ENCODE measurements around the gene TMEM87B.
"Not testable (repeated sequence)": the region's sequence is repeated elsewhere in the genome, so short reads cannot be mapped to it uniquely, and the experiment has no call there.

TMEM87B gene

DNA sequence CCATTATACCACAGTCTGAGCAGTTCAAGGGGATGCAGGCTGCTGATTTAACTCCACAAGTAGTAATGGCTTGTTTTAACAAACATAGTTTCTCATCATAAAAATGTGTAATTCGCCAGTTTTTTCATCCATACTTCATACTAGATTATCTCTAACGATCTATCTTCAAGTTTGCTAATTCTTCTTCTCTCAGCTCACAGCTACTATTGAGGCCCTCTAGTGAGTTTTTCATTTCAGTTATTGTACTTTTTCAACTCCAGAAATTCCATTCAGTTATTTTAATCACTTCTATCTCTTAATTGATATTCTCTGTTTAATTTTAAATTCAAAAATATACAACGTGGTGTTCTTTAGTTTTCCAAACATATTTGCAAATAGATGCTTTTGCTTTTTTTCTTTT, 20.1 kb upstream of the TMEM87B start:
- no peak for DNase-seq

DNA sequence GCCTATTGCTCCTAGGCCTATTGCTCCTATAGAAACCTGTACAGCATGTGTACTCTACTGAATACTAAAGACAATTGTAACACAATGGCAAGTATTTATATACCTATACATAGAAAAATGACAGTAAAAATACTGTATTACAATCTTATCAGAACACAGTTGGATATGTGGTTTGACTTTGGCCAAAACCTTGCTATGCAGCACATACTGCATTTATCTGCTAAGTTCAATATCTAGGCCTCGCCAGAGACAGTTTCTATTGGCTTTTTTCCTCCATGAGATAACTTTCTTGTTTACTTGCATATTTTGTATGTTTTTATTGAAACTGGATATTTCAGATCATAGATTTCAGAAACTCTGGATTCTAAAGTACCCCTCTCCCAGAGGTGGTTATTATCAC, 19.3 kb upstream of the TMEM87B start:
- no peak for DNase-seq

DNA sequence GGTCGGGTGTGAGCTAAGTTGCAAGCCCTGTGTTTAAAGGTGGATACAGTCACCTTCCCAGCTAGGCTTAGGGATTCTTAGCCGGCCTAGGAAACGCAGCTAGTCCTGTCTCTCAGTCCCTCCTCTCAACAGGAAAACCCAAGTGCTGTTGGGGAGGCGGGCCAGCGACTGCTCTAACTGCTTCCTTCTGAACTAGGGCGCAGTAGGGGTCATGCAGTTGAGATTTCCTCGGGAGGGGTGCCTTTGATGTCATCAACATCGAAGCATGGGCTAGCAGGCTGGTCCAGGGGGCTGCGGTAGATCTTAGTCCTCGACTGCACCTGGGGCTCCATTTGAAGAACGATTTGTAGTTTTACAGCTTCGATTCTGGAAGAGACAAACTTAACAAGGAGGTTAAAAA, 15.5 kb upstream of the TMEM87B start:
- not testable (repeated sequence) for DNase-seq

DNA sequence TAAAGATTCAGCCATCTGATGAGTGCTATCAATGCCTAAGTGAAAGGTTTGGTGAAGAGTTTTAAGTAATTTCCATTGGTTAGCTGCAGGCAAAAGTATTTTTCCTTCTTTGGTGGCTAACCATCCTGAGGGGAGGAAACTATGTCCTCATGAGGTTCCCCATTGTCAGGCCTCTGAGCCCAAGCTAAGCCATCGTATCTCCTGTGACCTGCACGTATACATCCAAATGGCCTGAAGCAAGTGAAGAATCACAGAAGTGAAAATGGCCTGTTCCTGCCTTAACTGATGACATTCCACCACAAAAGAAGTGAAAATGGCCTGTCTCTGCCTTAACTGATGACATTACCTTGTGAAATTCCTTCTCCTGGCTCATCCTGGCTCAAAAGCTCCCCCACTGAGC, 15.0 kb upstream of the TMEM87B start:
- DNase-seq: not testable (repeated sequence)

DNA sequence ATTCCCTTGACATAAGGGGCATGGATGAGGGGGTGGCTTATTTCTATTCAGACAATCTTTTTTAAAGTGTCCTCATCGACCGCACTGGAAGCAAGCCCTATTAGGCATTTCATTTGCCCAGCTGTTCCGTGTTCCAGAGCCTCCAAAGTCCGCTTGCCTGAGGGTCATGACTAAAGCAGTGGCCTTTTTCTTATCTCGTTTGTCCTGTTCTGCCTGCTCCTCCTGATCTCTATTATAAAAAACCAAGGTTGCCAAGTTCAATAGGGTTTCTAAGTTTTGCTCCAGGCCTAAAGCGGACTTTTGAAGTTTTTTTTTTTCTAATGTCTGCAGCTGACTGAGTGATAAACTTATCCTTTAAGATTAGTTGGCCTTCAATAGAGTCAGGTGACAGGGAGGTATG, 13.6 kb upstream of the TMEM87B start:
- not testable (repeated sequence) for DNase-seq

DNA sequence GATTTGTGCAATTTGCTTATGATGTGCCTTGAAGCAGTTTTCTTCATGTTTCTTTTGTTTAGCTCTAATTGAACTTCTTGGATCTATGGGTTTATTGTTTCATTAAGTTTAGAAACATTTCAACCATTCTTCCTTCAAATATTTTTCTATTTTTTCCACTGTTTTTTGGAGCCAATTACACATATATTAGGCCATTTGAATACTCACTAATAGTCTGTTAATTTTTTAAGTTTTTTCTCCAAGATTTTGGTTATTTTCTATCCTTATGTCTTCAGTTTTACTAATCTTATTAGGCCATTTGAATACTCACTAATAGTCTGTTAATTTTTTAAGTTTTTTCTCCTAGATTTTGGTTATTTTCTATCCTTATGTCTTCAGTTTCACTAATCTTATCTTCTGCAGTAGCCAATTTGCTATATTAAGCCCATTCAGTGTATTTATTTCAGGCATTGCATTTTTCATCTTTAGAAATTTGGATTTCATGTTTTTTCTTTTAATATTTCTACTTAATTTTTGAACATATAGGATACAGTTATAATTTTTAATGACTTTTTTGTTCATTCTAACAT, 9.5 kb upstream of the TMEM87B start:
- no peak for DNase-seq

DNA sequence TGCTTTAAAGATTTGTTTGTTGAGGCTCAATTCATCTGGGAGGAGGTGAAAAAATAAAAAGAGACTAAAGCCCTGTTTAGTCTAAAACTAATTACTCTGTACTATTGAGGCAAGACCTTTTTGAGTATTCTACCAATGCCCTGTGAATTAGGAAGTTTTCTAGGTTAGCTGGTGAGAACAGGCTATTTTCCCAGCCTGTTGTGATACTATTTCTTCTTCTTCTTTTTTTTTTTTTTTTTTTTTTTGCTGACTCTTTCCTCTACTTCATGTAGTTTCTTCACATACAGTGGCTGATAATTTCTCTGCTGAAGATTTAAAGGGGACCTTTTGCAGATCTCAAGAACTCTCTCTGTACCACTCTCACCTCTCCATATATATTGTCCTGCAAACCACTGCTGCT, 8.8 kb upstream of the TMEM87B start:
- no peak for DNase-seq

DNA sequence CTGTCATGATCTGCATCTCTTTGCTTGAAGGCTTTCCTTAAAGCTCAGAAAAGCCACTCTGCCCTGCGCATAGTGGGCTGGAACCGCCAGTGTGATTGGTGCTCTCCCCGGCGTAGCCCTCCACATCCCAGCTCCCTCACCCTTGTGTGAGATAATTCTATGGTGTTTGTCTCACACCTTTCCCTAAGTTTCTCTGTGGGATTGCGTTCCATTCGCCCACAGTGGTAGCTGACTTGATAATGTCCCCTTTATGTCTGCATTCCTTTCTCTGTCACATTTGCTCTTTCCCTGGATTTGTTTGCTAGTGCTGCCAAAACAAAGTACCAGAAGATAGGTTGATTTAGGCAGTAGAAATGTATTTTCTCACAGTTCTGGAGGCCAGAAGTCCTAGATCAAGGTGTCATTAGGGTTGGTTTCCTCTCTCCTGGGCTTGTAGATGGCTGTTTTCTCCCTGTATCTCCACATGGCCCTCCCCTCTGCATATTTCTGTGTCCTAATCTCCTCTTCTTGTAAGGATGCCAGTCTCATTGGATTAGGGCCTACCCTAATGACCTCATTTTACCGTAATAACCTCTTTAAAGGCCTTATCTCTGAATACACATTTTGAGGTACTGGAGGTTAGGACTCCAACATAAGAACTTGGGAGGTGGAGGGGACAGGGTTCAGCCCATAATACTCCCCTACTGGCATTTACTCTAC, 7.4 kb upstream of the TMEM87B start:
- DNase-seq: no peak

DNA sequence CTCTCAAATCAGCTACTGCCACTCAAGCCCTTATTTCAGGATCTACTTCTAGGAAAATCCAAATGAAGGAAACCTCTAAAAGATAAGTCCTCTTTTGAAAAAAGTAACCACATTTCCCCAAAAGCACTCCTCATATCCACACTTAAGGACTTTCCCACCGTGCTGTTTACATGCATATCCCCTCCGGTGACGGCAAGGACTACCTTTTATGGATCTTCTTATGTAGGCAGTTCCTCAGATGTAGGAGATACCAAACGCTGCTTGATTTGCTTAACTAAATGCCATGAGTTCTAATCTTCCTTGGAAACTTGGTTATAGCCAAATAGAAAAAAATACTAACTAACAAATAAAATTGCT, 6.9 kb upstream of the TMEM87B start:
- DNase-seq: no peak

DNA sequence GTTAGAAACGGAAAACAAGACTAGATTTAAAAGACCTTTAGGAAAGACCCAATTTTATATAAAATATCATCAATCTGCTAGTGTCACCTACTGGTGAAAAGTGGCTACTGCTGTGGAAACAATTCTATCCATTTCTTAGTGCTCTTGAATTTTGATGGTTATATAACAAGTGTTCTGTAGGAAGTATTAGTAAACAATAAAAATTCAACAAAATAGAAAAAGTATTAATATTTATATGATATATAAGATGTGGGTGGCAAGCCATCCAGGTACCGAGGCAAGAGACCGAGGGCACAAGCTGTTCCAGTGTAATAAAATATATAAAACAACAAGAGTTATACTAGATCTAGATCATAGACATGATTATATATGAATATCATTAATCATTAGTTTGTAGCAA, 6.2 kb upstream of the TMEM87B start:
- peak; percentile 22 for DNase-seq

DNA sequence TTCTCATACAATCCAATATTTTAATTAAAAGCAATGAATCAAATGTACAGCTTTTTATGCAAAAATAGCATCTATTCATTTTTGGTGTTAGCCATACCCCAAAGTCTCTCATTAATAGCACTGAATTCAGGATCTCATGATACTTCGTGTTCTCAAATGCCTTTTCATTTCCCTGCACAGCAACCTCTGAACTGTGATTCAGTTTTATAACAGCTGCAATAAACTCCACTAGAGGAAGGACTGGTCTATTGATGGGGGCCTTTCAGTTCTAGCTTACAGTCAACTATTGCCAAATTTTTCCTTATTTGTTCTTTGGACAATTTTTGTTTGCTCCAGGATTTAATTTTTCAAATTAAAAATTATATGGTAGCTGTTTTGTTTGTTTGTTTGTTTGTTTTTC, 4.8 kb upstream of the TMEM87B start:
- no peak for DNase-seq

DNA sequence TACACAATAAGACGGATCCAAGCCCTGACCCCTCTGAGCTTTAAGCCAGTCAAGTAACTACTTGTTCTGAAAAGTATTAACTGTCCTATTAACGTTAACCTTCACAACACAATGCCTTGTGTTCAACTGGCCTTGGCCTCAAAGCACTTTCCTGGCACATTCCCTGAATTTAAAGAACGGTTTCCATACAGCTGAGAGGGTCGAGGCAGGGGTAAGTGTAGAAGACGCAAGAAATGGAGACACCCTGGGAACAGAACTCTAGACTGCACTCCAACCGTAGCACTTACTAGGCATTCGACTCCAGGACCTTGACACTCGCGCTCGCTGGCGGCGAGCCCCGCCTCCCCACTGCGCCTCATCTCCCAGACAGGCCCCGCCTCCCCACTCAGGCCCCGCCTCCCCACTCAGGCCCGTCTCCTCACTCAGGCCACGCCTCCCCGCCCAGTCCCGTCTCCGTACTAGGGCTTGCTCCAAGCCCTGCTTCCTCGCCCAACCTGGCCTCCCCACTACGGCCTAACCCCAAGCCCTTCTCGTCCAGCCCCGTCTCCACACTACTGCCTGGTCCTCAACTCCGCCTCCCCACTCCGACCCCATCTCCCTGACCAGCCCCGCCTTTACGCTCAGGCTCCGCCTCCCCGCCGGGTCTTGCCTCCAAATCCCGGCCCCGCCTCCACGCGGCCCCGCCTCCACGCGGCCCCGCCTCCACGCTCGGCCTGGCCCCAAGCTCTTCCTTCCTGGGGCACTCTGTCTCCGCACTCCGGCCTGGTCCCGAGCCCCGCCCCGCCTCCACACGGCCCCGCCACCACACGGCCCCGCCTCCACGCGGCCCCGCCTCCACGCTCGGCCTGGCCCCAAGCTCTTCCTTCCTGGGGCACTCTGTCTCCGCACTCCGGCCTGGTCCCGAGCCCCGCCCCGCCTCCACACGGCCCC, 887 bp upstream of the TMEM87B start:
- peak; percentile 98 for DNase-seq

DNA sequence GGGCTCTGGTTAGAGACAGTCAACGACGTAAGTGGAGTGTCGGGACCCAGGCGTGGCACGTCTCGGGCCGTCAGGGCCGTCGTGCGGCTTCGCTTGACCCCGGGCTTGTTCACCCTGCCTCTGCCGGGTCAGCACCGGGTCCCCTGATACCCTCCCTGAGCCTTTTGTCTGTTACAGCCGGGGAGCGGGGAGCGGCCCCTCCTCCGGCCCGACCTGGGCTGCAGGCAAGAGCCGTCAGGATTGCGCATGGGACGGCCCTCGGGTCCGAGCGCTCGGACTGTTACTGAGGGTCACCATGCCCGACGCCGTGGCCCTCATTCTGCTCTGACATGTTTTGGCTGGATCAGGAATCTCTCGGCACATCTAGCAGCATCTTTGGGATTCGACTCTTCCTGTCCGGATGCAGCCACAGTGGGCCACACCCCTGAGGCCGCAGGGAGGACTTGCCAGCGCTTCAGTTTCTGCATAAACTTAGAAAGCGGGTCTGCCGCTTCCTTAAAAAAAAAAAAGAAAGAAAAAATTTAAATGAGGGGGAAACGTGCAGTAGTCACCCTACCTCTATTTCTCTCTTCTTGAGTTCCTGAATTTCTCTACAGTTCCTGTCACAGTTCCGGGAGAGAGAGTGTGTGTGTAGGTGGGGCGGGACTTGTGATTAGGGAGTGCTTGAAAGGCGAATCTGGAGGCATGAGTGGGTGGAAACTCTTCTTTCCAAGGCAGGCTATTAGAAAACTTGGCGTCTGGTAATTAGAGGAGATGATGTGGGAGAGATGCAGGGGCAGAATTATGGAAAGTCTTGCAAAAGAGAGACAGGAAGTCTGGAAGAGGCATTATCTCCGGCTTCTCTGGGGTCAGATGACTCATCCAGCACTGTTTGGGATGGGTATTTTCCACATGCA, 909 bp downstream of the TMEM87B start:
- DNase-seq: peak; percentile 53

DNA sequence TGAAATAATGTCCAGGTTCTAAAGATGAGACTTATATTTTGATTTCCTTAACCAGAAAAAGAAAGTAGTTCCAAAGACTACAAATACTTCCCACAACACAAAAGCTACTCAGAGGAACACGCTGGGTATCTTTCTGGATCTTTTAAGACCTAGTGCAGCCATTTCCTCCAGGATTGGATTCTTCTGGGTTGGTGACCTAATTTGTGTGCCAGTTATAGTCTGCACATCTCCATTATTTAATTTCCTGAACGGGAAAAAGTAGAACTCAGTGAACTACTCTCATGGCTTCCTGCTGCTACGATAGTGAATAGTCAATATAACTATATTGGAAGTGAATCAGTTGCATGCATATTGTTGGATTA, 1.5 kb downstream of the TMEM87B start:
- no peak for DNase-seq

DNA sequence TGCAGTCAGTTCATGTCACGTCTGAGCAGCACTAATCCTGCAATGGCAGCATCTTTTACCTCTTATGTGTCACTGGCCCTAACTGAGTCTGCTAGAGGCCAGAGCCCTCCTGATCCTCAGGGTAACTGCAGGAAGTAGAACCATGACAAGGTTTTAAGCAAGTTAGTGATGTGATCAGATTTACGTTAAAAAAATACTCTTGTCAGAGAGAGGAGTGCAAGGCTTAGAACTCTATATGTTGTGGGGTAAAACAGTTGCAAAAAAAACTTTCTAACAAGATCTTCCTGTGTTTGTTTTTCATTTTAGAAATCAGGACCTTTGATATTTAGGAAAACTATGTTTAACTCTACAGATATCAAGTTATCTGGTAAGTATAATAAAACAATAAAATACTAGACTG, 4.6 kb downstream of the TMEM87B start:
- DNase-seq: no peak

DNA sequence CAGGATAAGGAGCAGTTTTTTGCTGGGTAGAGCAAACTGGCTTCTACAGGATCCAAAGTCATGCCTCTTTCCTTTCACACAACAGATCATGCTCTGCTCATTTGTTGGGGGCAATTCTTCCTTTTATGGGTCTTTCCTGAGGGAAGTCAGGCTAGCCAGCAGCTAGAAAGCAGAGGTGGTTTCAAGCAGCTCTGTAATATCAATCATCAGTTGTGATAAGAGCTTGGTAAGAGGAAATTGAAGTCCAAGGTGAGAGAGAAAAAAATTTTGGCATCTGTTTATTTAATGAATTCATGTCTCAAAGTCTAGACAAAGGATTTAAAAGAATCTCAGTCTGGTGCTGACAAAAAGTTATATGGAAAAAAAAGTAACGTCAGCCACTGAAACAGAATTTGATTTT, 6.2 kb downstream of the TMEM87B start:
- DNase-seq: no peak

DNA sequence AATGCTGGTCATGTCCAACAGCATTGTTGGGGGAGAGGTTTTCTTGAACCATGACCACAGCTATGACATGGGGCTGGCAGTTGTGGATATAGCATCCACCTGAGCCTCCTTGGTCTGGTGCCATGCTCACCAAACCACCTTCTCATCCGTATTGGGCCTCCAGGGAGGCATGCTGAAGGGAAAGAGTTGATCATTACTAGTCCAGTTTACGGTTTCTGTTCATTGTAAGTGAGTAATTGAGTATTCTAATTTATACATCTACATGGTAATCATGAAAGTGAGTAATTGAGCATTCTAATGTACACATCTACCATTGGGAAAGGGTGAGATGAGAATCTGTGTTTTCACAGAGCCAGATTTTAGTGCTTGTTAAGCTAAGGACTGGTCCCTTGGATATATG, 6.8 kb downstream of the TMEM87B start:
- DNase-seq: peak; percentile 51

DNA sequence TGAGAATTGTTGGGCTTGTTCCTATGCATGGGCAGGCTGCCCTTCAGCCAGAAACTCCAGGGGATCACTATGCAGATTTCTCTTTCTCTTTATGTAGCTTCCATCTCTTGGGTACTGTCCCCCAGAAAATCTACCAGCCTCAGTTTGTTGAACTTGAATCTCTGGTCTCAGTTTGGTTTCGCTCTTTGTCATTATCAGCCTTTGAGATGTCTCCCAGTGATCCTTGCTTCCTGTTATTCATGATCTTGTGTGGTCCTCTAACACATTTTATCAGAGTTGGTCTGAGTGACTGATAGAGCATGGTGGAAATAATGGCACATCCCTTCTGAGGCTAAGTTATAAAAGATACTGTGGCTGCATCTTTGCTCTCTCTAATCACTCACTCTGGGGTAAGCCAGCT, 7.8 kb downstream of the TMEM87B start:
- no peak for DNase-seq

DNA sequence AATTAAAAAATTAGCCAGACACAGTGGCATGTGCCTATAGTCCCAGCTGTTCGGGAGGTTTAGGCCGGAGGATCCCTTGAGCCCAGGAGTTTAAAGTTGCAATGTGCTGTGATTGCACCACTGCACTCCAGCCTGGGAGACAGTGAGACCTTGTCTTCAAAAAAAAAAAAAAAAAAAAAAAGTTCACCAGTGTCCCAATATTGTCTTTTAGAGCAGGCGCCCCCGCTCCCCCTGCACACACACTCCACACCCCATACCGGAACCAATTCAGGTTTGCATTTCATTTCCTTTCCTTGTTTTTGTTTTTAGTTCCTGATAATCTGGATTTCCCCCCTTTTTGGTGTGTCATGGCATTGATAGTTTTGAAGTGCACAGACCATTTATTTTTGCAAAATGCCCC, 10.4 kb downstream of the TMEM87B start:
- DNase-seq: no peak

DNA sequence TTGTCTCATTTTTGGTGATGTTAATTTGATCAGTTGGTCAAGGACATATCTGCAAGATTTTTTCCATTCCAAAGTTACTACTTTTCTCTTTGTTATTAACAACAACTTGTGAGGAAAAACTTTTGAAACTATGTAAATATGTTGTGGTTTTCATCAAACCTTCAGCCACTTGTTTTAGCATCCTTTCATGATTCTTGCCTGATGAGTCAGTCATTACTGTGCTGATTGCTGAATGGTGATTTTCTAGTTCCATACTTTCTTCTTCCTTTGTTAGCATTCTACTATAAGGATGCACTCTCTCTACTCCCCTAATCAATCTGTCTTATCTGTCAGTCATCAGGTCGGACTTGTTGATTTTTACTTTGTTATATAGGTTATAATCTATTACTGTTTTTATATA, 10.9 kb downstream of the TMEM87B start:
- no peak for DNase-seq

DNA sequence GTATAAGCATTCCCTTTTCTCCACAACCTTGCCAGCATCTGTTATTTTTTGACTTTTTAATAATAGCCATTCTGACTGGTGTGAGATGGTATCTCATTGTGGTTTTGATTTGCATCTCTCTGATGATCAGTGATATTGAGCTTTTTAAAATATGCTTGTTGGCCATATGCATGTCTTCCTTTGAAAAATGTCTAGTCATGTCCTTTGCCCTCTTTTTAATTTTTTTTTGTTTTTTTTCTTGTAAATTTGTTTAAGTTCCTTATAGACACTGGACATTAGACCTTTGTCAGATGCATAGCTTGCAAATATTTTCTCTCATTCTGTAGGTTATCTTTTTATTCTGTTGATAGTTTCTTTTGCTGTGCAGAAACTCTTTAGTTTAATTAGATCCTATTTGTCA, 14.7 kb downstream of the TMEM87B start:
- not testable (repeated sequence) for DNase-seq

DNA sequence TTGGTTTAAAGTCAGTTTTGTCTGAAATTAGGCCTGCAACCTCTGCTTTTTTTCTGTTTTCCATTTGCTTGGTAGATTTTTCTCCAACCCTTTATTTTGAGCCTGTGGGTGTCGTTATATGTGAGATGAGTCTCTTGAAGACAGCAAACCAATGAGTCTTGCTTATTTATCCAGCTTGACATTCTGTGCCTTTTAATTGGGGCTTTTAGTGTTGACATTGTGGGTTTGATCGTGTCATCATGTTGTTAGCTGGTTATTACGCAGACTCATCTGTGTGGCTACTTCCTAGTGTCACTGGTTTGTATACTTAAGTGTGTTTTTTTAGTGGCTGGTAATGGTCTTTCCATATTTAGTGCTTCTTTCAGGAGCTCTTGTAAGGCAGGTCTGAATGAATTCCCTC, 18.8 kb downstream of the TMEM87B start:
- DNase-seq: no peak

DNA sequence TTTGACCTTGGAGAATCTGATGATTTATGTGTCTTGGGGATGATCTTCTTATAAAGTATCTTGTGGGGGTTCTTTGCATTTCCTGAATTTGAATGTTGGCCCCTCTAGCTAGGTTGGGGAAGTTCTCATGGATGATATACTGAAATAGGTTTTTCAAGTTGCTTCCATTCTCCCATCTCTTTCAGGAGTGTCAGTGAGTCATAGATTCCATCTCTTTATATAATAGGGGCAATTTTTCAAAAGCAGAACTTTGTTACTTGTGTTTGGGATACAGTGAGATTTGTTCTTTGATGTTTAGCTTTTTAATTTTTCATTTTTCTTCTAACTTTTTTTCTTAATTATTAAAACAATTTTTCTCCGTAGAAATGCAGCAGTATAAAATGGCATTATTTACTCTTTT, 19.4 kb downstream of the TMEM87B start:
- no peak for DNase-seq
